OCI-LY3 (cell line): ENCODE data around the gene MAGEA2B.
"Not testable (repeated sequence)": the region's sequence is repeated elsewhere in the genome, so short reads cannot be mapped to it uniquely, and the experiment has no call there.

Source experiments
- CTCF ChIP-seq: fragments of 200-600, 300-600 bp; sonication (generic); IDR thresholded peaks from 2 replicates; pipeline ENCODE4 v1.5.1; 2014; ENCODE audit warnings: antibody characterized with exemption, low read length, low read depth
- EZH2phosphoT487 ChIP-seq: fragments of 200-600 bp; shearing (Covaris generic); IDR thresholded peaks from 2 replicates; pipeline ENCODE4 v1.6.1; 2018; ENCODE audit warnings: antibody characterized with exemption, mixed run types, low read depth

GRCh38 chrX:152766562-152766961 lies 52.1 kb downstream of the MAGEA2B start:
- TF ChIP-seq CTCF, EZH2phosphoT487: not testable (repeated sequence)
